ENCODE measurements around the gene PCDHGA2.

- TF ChIP-seq CTCF (IDR thresholded peaks at IDR 0.05) = peak in 4 of 6 experiments; percentile 25 to 48 (median 34)
- no peak for TF ChIP-seq POLR2A (IDR thresholded peaks at IDR 0.05)
Observed at GRCh38 chr5:141359790-141360426, 21.3 kb downstream of the PCDHGA2 start, which contains the start of gene PCDHGB2.
